SK-N-SH (cell line): ENCODE measurements around the gene TNFAIP1.

ENCODE experiments used
- CTCF ChIP-seq: fragments of 200-600 bp; sonication (generic); IDR thresholded peaks from 2 replicates; pipeline ENCODE4 v1.6.1; 2017; ENCODE audit warnings: antibody characterized with exemption, mild to moderate bottlenecking, moderate library complexity
- ELF1 ChIP-seq: IDR thresholded peaks from 2 replicates; pipeline ENCODE4 v1.4.0; 2012
- MAX ChIP-seq: IDR thresholded peaks from 2 replicates; pipeline ENCODE4 v1.4.0; 2012; ENCODE audit warnings: low read depth
- PBX3 ChIP-seq: IDR thresholded peaks from 2 replicates; pipeline ENCODE4; 2012

- TF ChIP-seq PBX3, result no peak
- no peak for TF ChIP-seq ELF1
- TF ChIP-seq MAX, result no peak
- no peak for TF ChIP-seq CTCF
Measured at GRCh38 chr17:28385037-28385400, 49.5 kb downstream of the TNFAIP1 start.
